ENCODE measurements around the gene IPP. TPM values are rescaled to one million over a fixed set of nuclear protein-coding genes. Genes with fewer than 3 reads are reported as not detected.
"Not testable (repeated sequence)": the region's sequence is repeated elsewhere in the genome, so short reads cannot be mapped to it uniquely, and the experiment has no call there.

The IPP gene
- total RNA-seq, 6 experiments from 2014 or later: 5.5 to 12.9 (median 8.3) TPM

GRCh38 chr1:45684402-45684801, 66.1 kb downstream of the IPP start:
- Histone ChIP-seq H3K4me1 (peaks cover 0 to 44% (median 20%) of the 10 kb centered on the region in 4 donors), H3K9me3 (no peaks in the 10 kb centered on the region), H3K27me3 (no peaks in the 10 kb centered on the region), H3K27ac (peak overlapping the region in 1 of 3 donors; percentile 93), H3K36me3 (no peaks in the 10 kb centered on the region), H3K4me3 (peak overlapping the region; percentile 60 to 90 (median 86))
- 17% methylated on average over 2 of the region's 2 CpGs for WGBS (ENCODE audit: insufficient coverage, low coverage, low lambda C conversion rate, missing lambda C conversion rate)
- TF ChIP-seq CTCF (IDR thresholded peaks at IDR 0.05) (no peak), POLR2A (IDR thresholded peaks at IDR 0.05) (no peak)
- DNase-seq (no peak), ATAC-seq (no peak)
- intact Hi-C loops (cut with DNase I): no loop called here

- H3K27me3 ChIP-seq: no peaks in the 10 kb centered on the region
- ATAC-seq: no peak
- intact Hi-C loops (cut with DNase I): no loop called here
- H3K9me3 ChIP-seq: no peaks in the 10 kb centered on the region
- H3K27ac ChIP-seq: no peak overlapping the region
- no peak overlapping the region for H3K4me3 ChIP-seq
- TF ChIP-seq POLR2A (IDR thresholded peaks at IDR 0.05) (no peak), CTCF (IDR thresholded peaks at IDR 0.05) (no peak)
- 30% methylated on average over 2 of the region's 6 CpGs for WGBS (ENCODE audit: insufficient coverage, low coverage, low lambda C conversion rate, missing lambda C conversion rate)
- no peak for DNase-seq
- no peaks in the 10 kb centered on the region for H3K36me3 ChIP-seq
- peaks cover 0 to 47% (median 25%) of the 10 kb centered on the region in 4 donors for H3K4me1 ChIP-seq
Observed at GRCh38 chr1:45682942-45683341, 67.5 kb downstream of the IPP start.

GRCh38 chr1:45679123-45679522, 71.3 kb downstream of the IPP start:
- 6% methylated on average over 3 of the region's 3 CpGs for WGBS (ENCODE audit: insufficient coverage, low coverage, low lambda C conversion rate, missing lambda C conversion rate)
- no peaks in the 10 kb centered on the region for H3K9me3 ChIP-seq
- no peak overlapping the region for H3K27ac ChIP-seq
- ATAC-seq: peak; percentile 21 to 57 (median 32)
- no peaks in the 10 kb centered on the region for H3K36me3 ChIP-seq
- peaks cover 0 to 80% (median 38%) of the 10 kb centered on the region in 4 donors for H3K4me1 ChIP-seq
- no peak for DNase-seq
- H3K27me3 ChIP-seq: no peaks in the 10 kb centered on the region
- intact Hi-C loops (cut with DNase I): no loop called here
- TF ChIP-seq CTCF (IDR thresholded peaks at IDR 0.05): no peak
- no peak for TF ChIP-seq POLR2A (IDR thresholded peaks at IDR 0.05)
- H3K4me3 ChIP-seq: no peak overlapping the region

- Histone ChIP-seq H3K9me3 (no peaks in the 10 kb centered on the region), H3K4me1 (peaks cover 0 to 82% (median 42%) of the 10 kb centered on the region in 4 donors), H3K36me3 (no peaks in the 10 kb centered on the region), H3K27ac (no peak overlapping the region), H3K4me3 (no peak overlapping the region), H3K27me3 (no peaks in the 10 kb centered on the region)
- no peak for ATAC-seq
- intact Hi-C loops (cut with DNase I): no loop called here
- TF ChIP-seq CTCF (IDR thresholded peaks at IDR 0.05) (no peak), POLR2A (IDR thresholded peaks at IDR 0.05) (no peak)
- DNase-seq: no peak
Observed at GRCh38 chr1:45678489-45678888, 72.0 kb downstream of the IPP start.

GRCh38 chr1:45677751-45678245, 72.7 kb downstream of the IPP start:
- DNase-seq: no peak
- intact Hi-C loops (cut with DNase I): no loop called here
- H3K36me3 ChIP-seq: no peaks in the 10 kb centered on the region
- H3K4me3 ChIP-seq: no peak overlapping the region
- TF ChIP-seq POLR2A (IDR thresholded peaks at IDR 0.05): no peak
- no peak for TF ChIP-seq CTCF (IDR thresholded peaks at IDR 0.05)
- no peaks in the 10 kb centered on the region for H3K27me3 ChIP-seq
- no peaks in the 10 kb centered on the region for H3K9me3 ChIP-seq
- WGBS (ENCODE audit: insufficient coverage, low coverage, low lambda C conversion rate, missing lambda C conversion rate): 51% methylated on average over 3 of the region's 3 CpGs
- H3K4me1 ChIP-seq: peaks cover 0 to 84% (median 40%) of the 10 kb centered on the region in 4 donors
- no peak for ATAC-seq
- peak overlapping the region in 1 of 3 donors; percentile 12 for H3K27ac ChIP-seq

GRCh38 chr1:45676553-45676952, 73.9 kb downstream of the IPP start:
- peaks cover 0 to 72% (median 38%) of the 10 kb centered on the region in 4 donors for H3K4me1 ChIP-seq
- H3K4me3 ChIP-seq; DNase-seq; intact Hi-C loops (cut with DNase I); H3K9me3 ChIP-seq; H3K27ac ChIP-seq; H3K36me3 ChIP-seq; ATAC-seq; H3K27me3 ChIP-seq: not testable (repeated sequence)
- WGBS (ENCODE audit: insufficient coverage, low coverage, low lambda C conversion rate, missing lambda C conversion rate): 84% methylated on average over 7 of the region's 7 CpGs

All from right lobe of liver (tissue), 6 donors.